GM21423 (cell line): ENCODE measurements around the gene MAP3K13.
A peak's percentile ranks its signal among the peaks of the same experiment; 100 is the strongest.

ENCODE experiments used
- ATAC-seq: cut with Tn5 transposase; IDR thresholded peaks from one replicate; pipeline ENCODE4 v1.9.1; 2021; ENCODE audit warnings: mild to moderate bottlenecking, moderate library complexity; ENCODE audit not compliant: unreplicated experiment

The MAP3K13 gene, protein sequence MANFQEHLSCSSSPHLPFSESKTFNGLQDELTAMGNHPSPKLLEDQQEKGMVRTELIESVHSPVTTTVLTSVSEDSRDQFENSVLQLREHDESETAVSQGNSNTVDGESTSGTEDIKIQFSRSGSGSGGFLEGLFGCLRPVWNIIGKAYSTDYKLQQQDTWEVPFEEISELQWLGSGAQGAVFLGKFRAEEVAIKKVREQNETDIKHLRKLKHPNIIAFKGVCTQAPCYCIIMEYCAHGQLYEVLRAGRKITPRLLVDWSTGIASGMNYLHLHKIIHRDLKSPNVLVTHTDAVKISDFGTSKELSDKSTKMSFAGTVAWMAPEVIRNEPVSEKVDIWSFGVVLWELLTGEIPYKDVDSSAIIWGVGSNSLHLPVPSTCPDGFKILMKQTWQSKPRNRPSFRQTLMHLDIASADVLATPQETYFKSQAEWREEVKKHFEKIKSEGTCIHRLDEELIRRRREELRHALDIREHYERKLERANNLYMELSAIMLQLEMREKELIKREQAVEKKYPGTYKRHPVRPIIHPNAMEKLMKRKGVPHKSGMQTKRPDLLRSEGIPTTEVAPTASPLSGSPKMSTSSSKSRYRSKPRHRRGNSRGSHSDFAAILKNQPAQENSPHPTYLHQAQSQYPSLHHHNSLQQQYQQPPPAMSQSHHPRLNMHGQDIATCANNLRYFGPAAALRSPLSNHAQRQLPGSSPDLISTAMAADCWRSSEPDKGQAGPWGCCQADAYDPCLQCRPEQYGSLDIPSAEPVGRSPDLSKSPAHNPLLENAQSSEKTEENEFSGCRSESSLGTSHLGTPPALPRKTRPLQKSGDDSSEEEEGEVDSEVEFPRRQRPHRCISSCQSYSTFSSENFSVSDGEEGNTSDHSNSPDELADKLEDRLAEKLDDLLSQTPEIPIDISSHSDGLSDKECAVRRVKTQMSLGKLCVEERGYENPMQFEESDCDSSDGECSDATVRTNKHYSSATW

DNA sequence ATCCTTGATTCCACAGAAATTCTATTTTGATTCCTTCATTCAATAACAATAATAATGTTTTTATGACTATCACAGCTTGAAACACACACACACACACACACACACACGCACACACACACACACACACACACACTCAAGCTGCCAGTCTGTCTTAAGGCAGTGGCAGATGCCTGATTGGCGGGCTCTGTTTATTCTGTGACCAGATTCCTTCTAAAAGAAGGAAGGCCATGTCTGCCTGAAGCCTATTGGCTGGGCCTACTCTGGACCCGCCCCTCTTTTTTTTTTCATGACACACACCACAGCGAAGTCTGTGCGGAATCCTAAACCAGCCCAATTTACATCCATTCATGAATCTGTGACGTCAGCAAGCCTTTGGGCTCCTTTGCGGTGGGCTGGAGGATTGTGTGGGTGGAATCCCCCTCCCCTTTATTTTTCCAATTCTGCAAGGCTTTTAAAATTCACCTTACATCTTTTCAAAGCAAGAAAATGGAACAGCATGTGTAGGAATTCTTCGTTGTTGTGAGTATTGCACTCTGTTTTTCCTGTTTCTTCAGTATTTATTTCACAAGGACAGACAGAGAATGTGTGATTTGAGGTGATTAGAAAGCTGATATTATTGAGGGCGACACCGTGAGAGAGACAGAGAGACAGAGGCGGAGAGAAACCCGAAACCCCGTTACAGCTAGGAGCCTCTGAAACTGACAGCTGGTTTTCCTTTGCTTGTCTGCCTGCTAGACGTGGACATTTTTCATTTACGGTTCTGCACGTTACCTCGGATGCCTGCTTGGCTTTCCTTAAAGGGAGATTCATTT, at the start of gene MAP3K13:
Gene MAP3K13 (plus strand): TSS at position 287 of the 812 bp plus-strand sequence. CDS start 65,446 bp downstream, outside the sequence.
- peak; percentile 97 for ATAC-seq

DNA sequence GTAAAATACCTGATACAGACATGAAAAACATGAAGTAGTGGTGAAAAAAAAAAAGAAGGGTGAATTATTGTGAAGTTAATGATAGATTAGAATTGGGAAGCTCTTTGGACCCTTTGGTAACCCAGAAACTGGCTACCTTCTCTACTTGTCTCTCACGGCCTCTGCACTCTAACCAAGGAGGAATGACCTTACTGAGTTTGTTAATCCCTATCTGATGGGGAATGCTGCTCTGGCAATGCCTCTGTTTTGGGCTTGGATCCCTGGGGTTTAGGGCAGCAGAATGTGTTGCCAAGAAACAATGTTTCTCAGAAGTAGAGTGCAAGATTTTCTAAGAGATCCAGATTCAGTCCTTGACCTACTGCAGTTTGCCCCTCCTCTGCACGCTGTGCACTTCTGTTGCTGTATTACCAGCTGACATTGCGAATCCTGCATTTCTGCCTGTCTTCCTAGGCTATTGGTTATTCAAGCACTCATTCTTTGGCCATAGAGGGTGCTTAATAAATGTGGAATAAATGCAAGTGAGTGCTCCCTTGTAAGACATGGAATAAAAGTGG, 49.2 kb upstream of the MAP3K13 start:
- ATAC-seq: no peak

DNA sequence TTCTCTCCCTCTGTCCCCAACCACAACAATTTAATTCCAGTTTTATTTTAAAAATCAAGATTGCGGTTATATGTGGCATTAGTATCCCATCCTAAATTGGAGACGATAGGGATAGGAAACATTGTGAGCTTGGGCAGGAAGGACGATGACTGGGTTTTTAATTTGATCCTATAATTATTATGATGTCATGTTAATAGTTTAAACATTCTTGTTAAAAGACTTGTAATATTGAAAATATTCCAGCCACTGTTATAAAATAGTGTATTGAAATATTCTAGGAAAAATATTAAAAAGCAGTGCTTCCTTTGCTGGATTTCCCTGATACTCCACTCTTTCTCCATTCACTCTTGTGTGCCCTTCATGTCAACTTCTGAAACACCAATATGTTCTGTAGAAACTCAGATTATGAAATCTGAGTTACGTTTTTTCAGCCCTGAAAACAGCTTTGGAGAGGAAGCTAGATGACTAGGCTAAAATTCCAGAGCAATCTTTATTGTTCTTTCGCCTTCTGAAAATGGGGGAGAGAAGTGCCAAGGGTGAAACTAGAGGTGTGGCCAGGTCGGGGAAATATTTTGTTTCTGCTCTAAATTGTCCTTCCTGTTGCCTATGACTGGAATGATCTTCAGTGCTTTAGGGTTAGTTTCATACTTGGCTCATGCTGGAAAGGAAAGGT, 46.1 kb upstream of the MAP3K13 start:
- ATAC-seq: no peak

DNA sequence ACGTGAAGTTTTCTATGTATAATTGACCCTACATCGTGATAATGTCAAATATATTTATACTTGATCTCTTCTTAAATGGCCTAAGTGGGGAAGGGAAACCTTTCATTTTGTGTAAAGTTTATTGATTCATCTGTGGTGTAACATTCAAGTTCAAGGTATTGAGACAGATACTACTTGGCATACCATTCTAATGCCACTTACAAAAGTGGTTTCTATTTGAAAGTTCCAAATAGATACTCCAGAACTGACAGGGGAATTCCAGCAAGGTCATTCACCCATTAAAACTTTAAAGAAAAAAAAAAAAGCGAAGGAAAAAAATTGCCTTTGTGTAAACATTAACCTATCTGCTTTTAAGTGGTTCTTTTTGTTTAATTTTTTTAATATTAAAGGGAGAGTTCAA, 45.3 kb upstream of the MAP3K13 start:
- no peak for ATAC-seq

DNA sequence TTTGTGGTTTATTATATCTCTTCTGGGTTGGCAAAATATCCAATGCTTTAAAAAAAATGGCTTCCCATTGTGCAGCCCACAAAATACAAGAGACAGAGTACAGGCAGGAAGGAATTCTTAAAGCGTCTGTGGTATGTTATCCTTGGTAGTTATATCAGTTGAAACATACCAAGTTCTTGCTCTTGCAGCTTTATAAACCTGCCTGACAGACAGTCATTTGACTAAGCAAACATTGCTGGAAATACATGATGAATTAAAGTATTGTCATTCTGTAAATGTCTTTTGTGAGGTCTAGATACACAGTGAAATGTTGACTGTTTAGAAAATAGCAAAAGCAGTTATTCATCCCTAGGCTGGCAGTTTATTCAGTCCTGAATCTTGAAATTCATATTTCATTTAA, 44.8 kb upstream of the MAP3K13 start:
- no peak for ATAC-seq

DNA sequence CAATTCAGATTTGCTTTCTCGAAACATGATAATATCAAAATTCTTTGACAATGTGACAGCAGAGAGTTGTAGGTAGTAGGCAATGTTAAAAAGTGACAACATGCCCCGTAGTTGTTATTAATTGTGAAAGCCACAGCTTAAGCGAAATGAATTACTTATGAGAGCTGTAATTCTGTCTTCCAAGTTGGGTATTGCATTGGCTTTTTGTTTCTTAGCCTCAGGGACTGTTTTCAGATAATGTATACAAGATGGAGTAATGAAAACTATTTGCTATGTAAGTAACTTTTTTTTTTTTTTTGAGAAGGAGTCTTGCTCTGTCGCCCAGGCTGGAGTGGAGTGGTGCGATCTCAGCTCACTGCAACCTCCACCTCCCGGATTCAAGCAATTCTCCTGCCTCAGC, 43.1 kb upstream of the MAP3K13 start:
- ATAC-seq: no peak

DNA sequence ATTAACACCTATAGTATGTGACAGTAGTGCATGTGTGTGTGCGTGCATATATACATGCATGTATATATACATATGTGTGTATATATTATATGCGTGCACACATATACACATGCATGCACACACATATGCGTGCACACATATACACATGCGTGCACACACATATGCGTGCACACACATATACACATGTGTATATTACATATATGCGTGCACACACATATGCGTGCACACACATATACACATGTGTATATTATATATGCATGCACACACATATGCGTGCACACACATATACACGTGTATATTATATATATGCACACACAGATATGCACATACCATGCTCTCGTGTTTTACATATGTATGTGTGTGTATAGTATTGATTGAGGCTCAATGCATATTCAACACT, 42.0 kb upstream of the MAP3K13 start:
- ATAC-seq: no peak

DNA sequence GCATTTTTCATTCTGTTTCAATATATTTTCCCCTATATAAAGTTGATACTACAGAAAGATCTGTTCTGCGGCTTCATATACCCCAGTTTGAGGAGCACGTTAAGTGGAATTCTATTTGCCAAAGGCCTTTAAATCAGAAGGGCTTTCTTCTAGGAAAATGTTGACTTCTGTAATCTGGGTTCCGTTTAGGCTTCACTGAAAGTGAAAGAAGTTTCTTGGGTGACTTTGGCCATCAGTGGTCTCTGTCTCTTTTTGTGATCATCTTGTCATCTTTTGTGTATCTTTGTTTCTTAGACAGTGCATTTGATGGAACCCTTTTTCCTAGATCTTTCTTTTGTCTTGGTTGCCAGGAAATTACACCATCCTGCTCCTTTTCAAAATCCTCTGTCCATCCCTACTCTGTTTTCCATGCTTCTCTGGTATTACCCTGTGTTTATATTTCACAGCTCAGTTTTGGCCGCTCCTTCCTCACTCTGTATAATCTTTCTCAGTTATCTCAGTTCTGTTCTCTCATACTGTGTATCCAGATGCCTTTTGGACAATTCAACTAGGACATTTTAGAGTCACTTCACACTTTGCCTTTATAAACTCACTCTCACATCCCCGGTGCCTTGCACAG, 40.7 kb upstream of the MAP3K13 start:
- no peak for ATAC-seq

DNA sequence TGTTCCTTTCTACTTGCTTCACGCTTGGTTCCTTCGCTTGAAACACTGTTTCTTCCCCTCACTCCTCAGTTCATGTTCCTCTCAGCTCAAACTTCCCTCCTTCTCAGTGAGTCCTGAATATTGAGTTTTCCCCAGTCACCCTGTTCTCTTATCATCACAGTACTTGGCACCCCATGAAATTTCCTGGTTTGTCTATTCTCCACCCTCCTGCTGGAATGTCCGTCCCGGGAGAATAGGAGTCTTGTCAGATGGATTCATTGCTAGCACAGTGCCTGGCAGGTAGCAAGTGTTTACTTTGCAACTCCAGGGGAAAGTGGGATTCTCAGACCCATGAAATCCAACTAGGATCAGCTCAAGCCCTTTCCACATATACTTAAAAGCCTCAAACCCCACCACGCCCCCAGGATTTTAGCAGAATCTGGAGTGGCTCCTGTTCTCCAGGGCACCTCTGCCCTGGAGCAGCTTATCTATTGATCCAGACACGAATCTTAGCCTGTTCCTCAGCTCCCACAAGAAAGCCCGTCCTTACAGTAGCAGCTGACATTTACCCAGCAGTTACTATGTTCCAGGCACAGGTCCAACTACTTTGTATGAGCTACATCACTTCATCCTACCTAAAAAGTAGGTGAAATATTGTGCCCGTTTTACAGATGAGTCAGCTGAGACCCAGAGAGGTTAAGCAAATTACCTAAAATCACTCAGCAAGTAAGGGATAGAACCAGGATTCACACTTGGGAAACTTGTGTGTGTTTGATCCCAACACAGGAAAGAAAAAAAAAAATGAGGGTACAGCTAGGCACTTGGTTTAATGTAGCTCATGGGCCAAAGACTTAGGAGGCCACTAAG, 36.8 kb upstream of the MAP3K13 start:
- no peak for ATAC-seq

DNA sequence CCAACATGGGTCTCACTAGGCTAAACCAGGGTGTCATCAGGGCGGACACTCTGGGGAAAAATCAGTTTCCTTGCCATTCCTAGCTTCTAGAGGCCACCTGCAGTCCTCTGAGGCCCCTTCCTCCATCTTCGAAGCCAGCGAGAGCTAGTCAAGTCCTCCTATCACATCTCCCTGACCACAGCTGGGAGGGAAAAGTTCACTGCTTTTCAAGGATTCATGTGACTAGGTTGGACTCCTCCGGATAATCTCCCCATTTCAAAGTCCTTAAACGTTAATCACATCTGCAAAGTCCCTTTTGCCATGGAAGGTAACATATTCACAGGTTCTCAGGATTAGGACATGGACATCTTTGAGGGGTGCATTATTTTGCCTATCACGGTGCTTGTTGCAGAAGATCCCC, 35.9 kb upstream of the MAP3K13 start:
- no peak for ATAC-seq

DNA sequence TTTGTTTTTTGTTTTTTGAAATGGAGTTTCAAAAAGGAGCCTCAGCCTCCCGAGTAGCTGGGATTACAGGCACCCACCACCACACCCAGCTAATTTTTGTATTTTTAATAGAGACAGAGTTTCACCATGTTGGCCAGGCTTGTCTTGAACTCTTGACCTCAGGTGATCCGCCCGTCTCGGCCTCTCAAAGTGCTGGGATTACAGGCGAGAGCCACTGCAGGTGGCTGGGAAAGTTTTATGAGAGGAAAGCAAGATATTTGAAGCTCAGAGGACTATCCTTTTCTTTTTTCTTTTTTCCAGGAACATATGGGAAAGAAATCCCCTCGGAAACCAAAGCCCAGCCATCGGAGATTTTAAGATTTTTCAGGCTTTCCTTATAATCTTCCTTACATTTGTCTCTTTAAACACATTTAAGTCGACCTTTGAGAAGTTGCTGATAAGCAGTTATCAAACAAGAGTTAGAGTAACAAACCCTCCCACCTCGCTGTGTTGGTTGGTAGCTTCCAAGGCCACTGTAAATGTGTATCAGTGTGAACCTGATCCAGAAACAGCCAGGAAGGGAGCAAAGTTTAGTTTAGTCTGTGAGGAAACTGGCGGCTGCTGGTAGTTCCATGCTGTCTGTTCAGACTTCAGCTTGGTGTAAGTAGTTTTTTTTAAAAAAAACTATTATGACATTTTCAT, 34.5 kb upstream of the MAP3K13 start:
- no peak for ATAC-seq

DNA sequence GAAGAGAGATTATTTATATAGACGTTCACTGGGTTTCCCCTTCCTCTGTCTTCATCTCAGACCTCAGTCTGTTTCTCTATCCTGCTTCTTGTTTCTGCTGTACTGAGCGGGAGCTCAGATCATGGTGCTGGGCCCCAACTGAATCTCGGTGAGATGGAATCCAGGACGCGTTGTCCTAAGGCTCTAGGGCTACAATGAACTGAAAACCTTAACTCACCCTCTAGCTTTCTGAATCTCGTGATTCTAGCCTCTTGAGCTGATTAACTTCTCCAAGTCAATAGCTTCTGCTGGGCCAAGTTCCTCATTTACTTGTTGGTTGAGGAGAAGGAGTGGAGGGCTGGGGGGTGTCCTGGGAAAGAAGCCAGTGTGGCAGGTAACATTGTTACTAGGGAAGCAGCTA, 32.7 kb upstream of the MAP3K13 start:
- no peak for ATAC-seq

DNA sequence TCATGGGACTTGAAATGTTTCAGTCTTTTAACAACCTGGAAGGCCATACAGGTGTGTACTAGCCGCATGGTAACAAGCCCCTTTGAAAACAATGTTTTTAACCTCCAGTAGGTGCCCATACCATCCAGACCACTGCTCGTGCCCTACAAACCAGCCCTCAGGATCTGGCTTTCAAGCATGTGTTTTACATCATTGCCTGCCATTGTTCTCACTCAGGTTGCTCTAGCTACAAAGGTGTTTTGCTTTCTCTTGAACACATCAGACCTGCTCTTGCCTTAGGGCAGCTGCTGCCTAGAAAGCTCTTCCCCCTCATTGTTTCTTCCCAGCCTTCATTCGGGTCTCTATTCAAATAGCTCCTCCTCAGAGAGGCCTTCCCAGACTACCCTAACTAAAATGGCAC, 32.3 kb upstream of the MAP3K13 start:
- no peak for ATAC-seq

DNA sequence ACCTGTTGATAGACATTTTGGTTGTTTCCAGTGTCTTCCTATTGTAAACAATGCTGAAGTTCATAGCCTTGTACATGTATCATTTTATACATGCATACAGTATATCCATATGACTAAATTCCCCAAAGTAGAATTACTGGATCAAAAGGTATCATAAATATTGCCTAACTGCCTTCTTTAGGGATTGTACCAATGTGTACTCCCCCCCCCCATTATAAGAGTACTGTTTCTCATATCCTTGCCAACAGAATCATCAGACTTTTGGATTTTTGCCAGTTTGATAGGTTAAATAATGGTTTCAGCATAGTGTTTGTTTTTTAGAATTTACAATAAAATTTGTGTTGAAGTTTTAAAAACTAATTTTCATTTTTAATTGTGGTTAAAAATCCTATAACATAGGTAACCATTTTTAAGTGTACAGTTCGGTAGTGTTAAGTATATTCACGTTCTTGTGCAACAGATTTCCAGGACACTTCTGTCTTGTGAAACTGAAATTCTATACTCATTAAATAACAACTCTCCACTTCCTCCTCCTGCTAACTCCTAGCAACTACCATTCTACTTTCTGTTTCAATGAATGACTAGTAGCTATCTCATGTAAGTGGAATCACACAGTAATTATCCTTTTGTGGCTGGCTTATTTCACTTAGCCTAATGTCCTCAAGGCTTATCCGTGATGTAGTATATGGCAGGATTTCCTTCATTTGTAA, 30.8 kb upstream of the MAP3K13 start:
- peak; percentile 96 for ATAC-seq

DNA sequence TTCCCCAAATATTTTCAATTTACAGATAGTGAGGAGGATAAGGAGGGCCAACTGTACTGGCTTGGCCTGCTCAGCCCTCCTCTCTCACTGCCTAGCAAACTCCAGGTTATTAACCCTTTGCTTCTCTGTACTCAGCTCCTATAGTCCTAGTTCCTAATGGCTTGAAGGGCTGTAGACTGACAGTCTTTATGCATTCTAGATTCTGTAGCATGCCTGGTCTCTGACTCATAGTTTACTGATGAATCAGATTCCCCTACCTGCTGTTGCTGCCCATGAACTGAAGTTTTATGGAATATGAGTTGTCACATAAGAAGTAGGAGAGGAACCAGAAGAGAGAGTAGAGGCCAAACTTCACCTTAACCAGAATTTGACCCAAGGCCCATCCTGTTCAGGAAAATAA, 27.1 kb upstream of the MAP3K13 start:
- no peak for ATAC-seq

DNA sequence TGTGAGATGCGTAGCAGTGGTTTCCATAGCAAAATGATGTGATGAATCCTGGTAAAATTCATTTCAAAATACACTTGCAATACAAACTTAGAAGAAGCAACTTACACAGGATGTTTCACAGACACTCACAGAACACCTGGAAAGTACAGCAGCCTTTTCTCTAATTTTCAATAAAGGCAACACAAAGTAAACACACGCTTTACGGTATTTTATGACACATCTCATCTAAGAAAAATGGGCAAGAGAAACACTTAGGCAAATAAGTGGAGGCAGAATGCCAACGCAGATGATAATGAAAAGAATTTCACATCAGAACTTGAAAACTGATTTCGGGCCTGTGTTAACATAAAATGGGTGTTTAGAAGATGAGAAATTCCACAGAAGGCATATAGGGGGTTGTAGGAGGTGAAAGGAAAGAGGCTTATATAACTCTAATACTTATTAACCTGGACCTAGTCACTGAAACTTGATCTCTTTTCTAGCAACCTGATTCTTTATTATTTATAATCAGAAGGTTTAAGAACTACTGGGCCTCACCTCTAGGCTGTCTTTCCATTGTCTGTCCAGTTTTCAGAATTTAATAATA, 25.6 kb upstream of the MAP3K13 start:
- no peak for ATAC-seq

DNA sequence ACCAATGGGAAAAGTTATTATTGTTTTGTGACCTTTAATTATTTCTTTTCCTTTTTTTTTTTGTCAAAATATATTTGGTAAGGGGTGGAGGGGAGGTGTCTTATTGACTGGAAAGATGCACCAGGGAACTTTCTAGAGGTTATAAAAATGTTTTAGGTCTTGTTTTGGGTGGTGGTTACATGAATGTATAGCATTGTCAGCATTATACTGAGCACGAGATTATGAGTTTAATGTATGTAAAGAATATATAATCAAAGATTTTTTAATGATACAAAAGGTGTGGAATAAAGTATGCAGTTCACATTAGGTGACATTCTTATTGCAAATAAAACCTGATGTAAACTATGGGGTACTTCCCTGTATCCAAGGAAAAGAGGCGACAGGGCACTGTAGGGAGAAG, 23.0 kb upstream of the MAP3K13 start:
- no peak for ATAC-seq
